Lower lobe of right lung (tissue), 2 donors: Measurements from ENCODE around the gene STAT1. TPM values are rescaled to one million over a fixed set of nuclear protein-coding genes. Genes with fewer than 3 reads are reported as not detected.

Source experiments
- ATAC-seq, 2 donors: fragments of 200-7000 bp; cut with Tn5 transposase; one replicate each; pipeline ENCODE4 v1.9.1; 2020 to 2022; ENCODE audit warnings: mild to moderate bottlenecking in 2 of 2, moderate library complexity in 2 of 2
- DNase-seq: peaks from one replicate; pipeline ENCODE4 v3.0.0-alpha.2; 2020
- H3K27ac ChIP-seq: fragments of 200-600 bp; one replicate; pipeline ENCODE4 v1.8.0; 2022
- H3K27me3 ChIP-seq: fragments of 200-600 bp; one replicate; pipeline ENCODE4 v1.8.0; 2022; ENCODE audit warnings: low read depth
- H3K36me3 ChIP-seq: fragments of 200-600 bp; one replicate; pipeline ENCODE4 v1.8.0; 2022; ENCODE audit warnings: mild to moderate bottlenecking
- H3K4me1 ChIP-seq: fragments of 200-600 bp; one replicate; pipeline ENCODE4 v1.8.0; 2022
- H3K4me3 ChIP-seq: fragments of 200-600 bp; one replicate; pipeline ENCODE4 v1.8.0; 2022; ENCODE audit warnings: mild to moderate bottlenecking
- H3K9me3 ChIP-seq: fragments of 200-600 bp; one replicate; pipeline ENCODE4 v1.8.0; 2022
- intact Hi-C: fragments of 100-400 bp; cut with DNase I; formaldehyde crosslinking; loops from one replicate; pipeline ENCODE4 v1.11.0; 2022
- total RNA-seq: library from RNA; stranded (reverse); fragmentation: NEBNext Ultra II Directional; extraction: Animal tissue kit (Norgen Biotek cat#: 25700); gene quantifications from one replicate; pipeline ENCODE4 v1.2.1, GENCODE V29; 2021
- TF ChIP-seq, protein P1 (sequence below): fragments of 200-600 bp; IDR thresholded peaks from one replicate; pipeline ENCODE4 v1.8.0; 2022; ENCODE audit warnings: antibody characterized with exemption, mild to moderate bottlenecking
- donor health status: DM: no; HTN: yes; CAD: no; lungs with severe emphysema.

Gene STAT1
- total RNA-seq, 1 donor from 2014 or later = 103 TPM

DNA sequence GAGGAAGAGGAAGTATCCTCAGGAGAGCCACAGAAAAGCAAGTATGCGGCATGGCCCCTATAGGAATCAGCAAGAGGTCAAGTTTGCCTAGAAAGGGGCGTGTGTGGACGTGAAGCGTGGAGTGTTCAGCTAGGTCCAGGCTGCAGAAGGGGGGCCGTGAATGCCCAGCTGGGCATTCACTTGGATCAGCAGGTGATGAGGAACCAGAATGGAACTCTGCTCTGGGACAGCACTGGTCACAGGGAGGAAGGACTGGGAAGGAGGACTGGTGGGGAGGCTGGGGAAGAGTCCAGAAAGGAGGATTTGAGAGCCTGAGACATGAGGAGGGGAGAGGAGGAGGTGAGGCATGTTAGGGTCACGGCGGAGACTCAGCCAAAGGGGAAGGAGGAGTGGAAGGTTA lies 19.8 kb downstream of the STAT1 start:
- no peak for ATAC-seq
- H3K36me3 ChIP-seq = peaks cover 100% of the 10 kb centered on the region

DNA sequence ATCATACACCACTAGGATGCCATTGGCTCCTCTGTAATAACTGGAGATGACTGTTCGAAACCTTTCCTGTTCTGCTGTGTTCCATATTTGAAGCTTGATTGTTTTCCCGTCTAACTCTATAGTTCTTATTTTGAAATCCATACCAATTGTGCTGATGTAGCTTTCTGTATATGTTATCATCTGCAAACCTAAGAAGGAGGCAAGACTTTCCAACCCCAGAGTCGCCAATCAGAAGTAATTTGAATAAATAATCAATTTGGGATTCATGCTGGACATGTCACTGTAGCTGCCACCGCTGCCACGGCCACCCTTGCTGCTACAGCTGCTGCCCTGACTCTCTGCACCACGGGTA lies 20.7 kb downstream of the STAT1 start:
- H3K4me1 ChIP-seq = no peaks in the 10 kb centered on the region
- no peaks in the 10 kb centered on the region for H3K9me3 ChIP-seq
- intact Hi-C loops = no loop called here
- no peak overlapping the region for H3K4me3 ChIP-seq
- no peak for DNase-seq
- TF ChIP-seq, protein P1, sequence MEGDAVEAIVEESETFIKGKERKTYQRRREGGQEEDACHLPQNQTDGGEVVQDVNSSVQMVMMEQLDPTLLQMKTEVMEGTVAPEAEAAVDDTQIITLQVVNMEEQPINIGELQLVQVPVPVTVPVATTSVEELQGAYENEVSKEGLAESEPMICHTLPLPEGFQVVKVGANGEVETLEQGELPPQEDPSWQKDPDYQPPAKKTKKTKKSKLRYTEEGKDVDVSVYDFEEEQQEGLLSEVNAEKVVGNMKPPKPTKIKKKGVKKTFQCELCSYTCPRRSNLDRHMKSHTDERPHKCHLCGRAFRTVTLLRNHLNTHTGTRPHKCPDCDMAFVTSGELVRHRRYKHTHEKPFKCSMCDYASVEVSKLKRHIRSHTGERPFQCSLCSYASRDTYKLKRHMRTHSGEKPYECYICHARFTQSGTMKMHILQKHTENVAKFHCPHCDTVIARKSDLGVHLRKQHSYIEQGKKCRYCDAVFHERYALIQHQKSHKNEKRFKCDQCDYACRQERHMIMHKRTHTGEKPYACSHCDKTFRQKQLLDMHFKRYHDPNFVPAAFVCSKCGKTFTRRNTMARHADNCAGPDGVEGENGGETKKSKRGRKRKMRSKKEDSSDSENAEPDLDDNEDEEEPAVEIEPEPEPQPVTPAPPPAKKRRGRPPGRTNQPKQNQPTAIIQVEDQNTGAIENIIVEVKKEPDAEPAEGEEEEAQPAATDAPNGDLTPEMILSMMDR = no peak
- peaks cover 100% of the 10 kb centered on the region for H3K36me3 ChIP-seq
- H3K27ac ChIP-seq = no peak overlapping the region
- ATAC-seq = no peak
- no peaks in the 10 kb centered on the region for H3K27me3 ChIP-seq

More for the DNA sequence above, 19.8 kb downstream of the STAT1 start:
- TF ChIP-seq, protein P1 = no peak
- H3K4me3 ChIP-seq = no peak overlapping the region
- no peak overlapping the region for H3K27ac ChIP-seq
- intact Hi-C loops = no loop called here
- no peaks in the 10 kb centered on the region for H3K4me1 ChIP-seq
- H3K9me3 ChIP-seq = no peaks in the 10 kb centered on the region
- no peak for DNase-seq
- no peaks in the 10 kb centered on the region for H3K27me3 ChIP-seq

DNA sequence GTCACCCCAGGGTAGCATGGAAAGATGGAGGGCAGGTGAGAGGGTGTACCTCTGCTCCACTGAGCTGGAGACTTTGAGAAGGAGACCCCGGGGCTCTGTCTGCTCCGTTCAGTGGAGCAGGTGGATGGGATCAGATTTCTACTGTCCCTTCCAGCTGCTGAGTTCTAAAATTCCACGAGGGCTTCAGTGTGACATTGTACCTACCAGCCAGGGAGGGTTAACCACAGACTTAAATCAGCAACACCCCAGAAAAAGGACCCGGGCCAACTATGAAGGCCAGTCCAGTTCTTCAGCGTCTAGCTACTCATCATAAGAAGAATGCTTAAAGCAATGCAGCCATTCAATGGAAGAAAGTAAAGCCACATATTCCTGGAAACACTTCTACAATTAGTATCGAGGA lies 23.8 kb downstream of the STAT1 start:
- Histone ChIP-seq H3K27me3 (no peaks in the 10 kb centered on the region), H3K4me3 (no peak overlapping the region), H3K9me3 (no peaks in the 10 kb centered on the region), H3K36me3 (peaks cover 100% of the 10 kb centered on the region), H3K4me1 (no peaks in the 10 kb centered on the region), H3K27ac (no peak overlapping the region)
- TF ChIP-seq, protein P1 = no peak
- ATAC-seq (no peak), DNase-seq (no peak)
- intact Hi-C loops = no loop called here

DNA sequence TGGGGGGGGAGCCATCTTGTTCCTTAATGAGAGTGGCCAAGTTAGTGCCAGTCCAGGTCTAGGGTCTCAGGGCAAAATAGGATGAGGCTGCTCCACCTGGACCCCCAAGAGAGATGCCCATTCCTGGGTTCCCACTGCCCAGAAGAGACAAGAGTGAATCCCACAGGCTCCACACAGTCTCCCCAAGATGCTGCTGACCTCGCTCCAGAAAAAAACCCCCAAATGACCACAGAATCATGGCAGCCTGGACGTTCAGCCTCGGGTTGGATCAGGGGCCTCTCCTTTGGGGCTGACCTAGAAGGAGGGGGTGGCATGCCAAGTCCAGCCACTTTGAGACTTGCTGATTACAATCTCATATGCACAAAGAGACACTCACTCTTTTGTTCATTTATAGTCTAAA lies 25.1 kb downstream of the STAT1 start:
- intact Hi-C loops = no loop called here
- Histone ChIP-seq H3K36me3 (peaks cover 100% of the 10 kb centered on the region), H3K9me3 (no peaks in the 10 kb centered on the region), H3K4me3 (no peak overlapping the region), H3K27me3 (no peaks in the 10 kb centered on the region), H3K27ac (no peak overlapping the region), H3K4me1 (no peaks in the 10 kb centered on the region)
- TF ChIP-seq, protein P1 = no peak
- ATAC-seq (no peak), DNase-seq (no peak)

DNA sequence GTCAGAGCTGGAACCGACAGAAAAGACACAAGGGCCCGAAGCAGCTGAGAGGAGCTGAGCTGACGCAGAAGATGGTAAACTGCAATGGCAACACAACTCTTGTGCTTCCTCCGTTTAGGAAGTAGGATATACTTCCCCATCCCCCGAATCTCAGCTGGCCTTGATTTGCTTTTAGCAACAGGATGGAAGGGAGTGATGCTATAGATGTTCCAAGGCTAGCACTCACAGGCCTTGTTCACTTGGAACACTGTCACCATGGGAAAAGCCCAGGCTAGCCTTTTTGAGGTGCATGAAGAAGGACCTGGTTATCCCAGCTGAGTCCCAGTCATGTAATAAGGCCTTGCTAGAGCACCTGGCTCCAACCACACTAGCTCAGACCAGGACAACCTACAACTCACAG lies 26.0 kb downstream of the STAT1 start:
- ATAC-seq (no peak), DNase-seq (no peak)
- H3K36me3 ChIP-seq = peaks cover 100% of the 10 kb centered on the region
- no peaks in the 10 kb centered on the region for H3K9me3 ChIP-seq
- H3K27me3 ChIP-seq = no peaks in the 10 kb centered on the region
- H3K4me1 ChIP-seq = no peaks in the 10 kb centered on the region
- no peak overlapping the region for H3K27ac ChIP-seq
- intact Hi-C loops = no loop called here
- no peak overlapping the region for H3K4me3 ChIP-seq
- TF ChIP-seq, protein P1 = no peak

DNA sequence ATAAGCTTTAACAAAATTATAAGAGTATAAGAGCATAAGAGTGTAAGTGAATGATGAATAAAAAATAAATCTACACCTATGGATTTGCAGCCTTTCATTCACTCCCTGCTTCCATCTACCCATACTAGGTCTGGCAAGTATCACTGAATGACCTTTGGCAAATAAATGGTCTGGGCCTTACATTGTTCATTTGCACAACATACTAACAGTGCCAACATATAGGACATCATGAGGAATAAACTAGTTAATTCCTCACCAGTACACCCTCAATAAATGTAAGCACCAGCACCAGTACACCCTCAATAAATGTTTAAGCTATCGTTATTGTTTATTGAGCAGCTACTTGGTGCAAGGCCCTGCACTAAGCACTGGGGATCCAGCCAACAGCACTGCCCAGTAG lies 26.9 kb downstream of the STAT1 start:
- Histone ChIP-seq H3K4me3 (no peak overlapping the region), H3K27ac (no peak overlapping the region), H3K4me1 (no peaks in the 10 kb centered on the region), H3K36me3 (peaks cover 100% of the 10 kb centered on the region), H3K27me3 (no peaks in the 10 kb centered on the region), H3K9me3 (no peaks in the 10 kb centered on the region)
- TF ChIP-seq, protein P1 = no peak
- intact Hi-C loops = no loop called here
- DNase-seq (no peak), ATAC-seq (no peak)
